Astrocyte of the cerebellum (primary cell): ENCODE data around the gene GKN2.

Experiments
- DNase-seq: peaks from one replicate; pipeline ENCODE4 v3.0.0-alpha.2; 2011; ENCODE audit warnings: low read depth
- H3K4me3 ChIP-seq: 2 replicates; pipeline ENCODE4 v1.5.1; 2011; ENCODE audit warnings: mild to moderate bottlenecking, low read depth, low read length, moderate library complexity
- in situ Hi-C: cut with HindIII; loops from 2 replicates; pipeline ENCODE4 v1.10.0; 2017; ENCODE audit warnings: low sequenced_read_pairs
- TF ChIP-seq, protein P1 (sequence below): IDR thresholded peaks from 2 replicates; pipeline ENCODE4 v1.5.1; 2012; ENCODE audit warnings: low read length, low read depth, moderate library complexity, mild to moderate bottlenecking; ENCODE audit errors: missing control alignments

Gene GKN2

DNA sequence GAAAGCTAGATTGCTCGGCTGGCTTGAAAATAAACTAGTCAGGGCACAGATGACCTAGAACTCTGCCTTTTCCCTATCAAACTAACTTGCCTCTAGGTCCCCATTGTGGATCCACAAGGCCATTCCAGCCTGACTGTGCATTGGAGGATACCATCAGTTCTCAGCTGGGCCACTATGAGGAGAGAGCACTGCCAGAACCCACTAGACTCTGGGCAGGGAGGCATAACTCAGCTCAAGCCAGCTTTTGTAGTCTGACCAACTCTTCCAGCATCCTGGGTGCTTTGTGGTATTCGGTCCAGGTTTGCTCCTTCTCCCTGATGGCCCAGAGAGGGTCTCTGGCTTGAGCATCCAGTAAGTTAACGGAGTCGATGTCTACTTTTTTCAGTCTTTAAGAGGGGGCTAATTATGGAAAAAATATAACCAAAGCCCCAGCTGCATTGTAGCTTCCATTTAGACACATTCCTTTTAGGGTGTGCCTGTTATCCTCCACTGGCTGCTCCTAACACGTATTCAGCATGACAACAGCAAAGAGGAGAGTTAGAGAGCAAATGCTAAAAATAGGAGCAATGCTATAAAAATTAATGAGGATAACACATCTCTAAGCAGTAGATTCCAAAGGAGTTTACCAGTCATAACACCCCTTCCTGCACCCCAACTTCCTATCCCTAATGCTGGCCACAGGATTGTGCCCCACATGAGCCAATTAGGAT is 15.2 kb downstream of the GKN2 start:
- DNase-seq = no peak
- in situ Hi-C loops = no loop called here
- TF ChIP-seq, protein P1, sequence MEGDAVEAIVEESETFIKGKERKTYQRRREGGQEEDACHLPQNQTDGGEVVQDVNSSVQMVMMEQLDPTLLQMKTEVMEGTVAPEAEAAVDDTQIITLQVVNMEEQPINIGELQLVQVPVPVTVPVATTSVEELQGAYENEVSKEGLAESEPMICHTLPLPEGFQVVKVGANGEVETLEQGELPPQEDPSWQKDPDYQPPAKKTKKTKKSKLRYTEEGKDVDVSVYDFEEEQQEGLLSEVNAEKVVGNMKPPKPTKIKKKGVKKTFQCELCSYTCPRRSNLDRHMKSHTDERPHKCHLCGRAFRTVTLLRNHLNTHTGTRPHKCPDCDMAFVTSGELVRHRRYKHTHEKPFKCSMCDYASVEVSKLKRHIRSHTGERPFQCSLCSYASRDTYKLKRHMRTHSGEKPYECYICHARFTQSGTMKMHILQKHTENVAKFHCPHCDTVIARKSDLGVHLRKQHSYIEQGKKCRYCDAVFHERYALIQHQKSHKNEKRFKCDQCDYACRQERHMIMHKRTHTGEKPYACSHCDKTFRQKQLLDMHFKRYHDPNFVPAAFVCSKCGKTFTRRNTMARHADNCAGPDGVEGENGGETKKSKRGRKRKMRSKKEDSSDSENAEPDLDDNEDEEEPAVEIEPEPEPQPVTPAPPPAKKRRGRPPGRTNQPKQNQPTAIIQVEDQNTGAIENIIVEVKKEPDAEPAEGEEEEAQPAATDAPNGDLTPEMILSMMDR = no peak

DNA sequence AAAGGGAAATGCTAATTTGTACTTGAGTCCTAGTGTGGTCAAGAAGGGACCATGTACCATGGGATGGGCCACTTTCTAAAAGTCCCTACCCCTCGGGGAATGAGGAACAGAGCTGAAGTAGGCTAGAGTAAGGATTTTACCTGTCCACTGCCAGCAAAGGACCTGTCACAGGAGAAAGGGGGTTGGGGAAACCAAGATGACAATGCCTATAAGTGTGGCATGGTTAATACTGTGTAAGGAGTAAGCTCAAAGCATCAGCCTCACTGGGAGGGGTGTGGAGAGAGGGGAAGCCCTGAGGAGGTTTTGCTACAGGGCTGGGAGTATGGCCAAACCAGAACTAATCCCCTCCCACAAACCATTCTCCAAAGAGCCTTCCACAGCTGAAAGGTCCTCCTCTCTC is 15.8 kb downstream of the GKN2 start:
- in situ Hi-C loops = no loop called here
- no peak for DNase-seq

More for the DNA sequence above, 15.2 kb downstream of the GKN2 start:
- no peak overlapping the region for H3K4me3 ChIP-seq

DNA sequence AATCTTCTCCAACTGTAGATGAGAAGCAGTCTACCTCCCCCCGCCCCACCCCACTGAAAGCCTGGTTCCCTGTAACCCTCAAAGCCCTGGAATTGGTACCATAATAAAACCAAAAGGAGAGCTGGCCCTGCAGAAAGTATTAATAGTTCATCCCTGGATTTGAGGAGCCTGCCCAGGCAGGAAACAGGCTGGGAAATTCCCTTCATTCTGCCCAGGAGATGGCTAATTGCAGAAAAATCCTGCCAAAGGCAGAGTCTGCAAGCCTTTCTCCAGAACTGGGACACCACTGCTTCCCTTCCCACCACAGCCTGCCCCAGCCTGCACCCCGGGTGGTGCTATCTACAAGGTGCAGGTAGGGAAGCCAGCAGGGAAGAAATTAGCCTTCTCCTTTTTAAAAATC is 16.3 kb downstream of the GKN2 start:
- in situ Hi-C loops = no loop called here
- DNase-seq = no peak
- TF ChIP-seq, protein P1 = no peak
- H3K4me3 ChIP-seq = no peak overlapping the region

More for the DNA sequence above, 15.8 kb downstream of the GKN2 start:
- TF ChIP-seq, protein P1 = no peak
- H3K4me3 ChIP-seq = no peak overlapping the region

DNA sequence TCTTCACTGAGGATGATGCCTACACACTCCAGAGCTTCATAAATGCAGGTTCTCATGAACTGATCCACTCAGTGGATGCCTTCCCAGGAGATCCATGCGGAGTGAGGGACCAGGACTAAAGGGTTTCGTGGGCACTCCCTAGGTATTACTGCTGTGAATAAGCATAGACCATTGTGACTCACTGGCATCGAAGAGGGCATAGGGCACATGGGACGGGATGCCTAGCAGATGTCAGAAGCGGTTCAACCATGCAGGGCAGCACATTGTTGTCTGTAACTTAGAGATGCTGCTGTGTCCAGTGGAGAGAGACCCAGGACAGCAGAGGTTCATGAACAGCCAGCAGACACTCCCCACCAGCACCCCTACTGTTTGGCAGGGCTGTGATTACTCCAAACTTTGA is 17.2 kb downstream of the GKN2 start:
- in situ Hi-C loops = no loop called here

DNA sequence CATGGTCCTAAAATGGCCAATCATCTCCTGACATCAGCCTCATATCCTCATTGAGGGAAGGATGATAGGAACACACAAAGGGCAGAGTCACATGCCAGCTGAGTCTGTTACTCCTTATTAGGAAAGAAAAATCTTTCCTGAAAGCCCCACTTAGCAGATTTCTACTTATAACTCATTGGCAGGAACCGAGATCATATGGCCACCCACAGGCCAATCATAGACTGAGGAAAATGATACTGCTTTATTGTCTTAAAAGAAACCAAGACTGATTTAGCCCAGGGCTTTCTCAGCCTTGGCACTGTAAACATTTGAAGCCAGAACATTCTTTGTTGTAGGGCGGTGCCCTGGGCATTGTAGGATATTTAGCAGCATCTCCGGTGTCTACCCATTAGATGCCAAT is 18.7 kb downstream of the GKN2 start:
- TF ChIP-seq, protein P1 = no peak
- H3K4me3 ChIP-seq = no peak overlapping the region
- no peak for DNase-seq
- in situ Hi-C loops = no loop called here

More for the DNA sequence above, 17.2 kb downstream of the GKN2 start:
- no peak overlapping the region for H3K4me3 ChIP-seq
- no peak for DNase-seq
- TF ChIP-seq, protein P1 = no peak

DNA sequence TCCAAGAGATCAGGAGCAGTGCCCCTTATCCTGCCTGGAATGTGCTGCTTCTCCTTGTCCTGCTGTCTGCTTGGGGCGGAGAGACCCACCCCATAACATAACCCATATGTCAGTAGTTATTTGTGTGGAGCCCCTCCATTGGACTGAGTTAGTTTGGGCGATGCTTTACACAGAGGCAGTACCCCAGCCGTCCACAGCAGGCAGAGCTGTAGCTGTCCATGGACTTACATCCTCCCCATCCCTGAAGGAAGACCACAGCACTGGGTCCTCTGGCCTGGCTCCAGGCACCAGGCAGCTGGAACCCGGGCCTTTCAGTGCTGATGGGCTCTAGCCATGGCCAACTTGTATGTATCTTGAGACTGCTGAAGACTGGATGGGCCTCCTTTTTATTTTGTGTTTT is 20.3 kb downstream of the GKN2 start:
- in situ Hi-C loops = no loop called here
- TF ChIP-seq, protein P1 = no peak
- no peak for DNase-seq
- H3K4me3 ChIP-seq = no peak overlapping the region

DNA sequence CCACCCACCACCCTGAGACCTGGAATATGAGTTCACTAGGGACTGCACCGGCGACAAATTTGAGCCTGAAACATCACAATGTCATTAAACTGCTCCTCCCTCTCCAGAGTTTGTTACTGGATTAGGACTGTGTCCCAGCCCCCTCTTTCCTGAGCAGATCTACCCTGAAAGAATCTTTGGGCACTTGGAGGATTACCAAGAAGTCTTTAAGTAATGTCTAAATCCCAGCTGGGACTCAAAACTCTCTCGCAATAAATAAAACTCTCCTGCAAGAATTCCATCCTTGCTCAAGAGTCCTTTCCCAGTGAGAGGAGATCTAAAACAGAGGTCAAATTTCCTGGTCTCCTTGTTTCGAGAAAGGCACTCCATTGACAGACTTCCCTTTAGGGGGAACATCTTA is 20.9 kb downstream of the GKN2 start:
- TF ChIP-seq, protein P1 = no peak
- no peak overlapping the region for H3K4me3 ChIP-seq
- in situ Hi-C loops = no loop called here
- DNase-seq = no peak
